GM19023 (cell line): ENCODE data around the gene RGS17.
A peak's percentile ranks its signal among the peaks of the same experiment; 100 is the strongest.
"Not testable (repeated sequence)": the region's sequence is repeated elsewhere in the genome, so short reads cannot be mapped to it uniquely, and the experiment has no call there.

Source experiments
- ATAC-seq: cut with Tn5 transposase; IDR thresholded peaks from one replicate; pipeline ENCODE4 v1.9.1; 2021; ENCODE audit warnings: mild to moderate bottlenecking, moderate library complexity; ENCODE audit not compliant: unreplicated experiment

Gene RGS17

DNA sequence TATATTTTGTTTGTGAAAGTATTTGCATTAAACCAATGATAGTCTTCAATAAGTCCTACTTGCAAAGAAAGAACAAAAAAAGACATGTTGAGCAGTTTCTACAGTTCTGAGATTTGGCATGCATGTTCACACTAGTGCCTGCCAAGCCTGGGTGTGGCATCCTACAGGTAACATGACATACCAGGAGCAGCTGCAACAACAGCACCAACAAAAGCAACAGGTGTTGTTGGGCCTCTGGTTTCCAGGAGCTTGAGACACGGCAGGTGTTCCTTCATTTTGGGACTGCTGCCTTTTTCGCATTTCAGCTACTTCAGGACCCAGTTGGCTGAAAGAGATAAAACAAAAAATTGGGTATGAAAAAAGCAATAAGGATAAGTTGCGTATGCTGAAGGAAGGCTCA is 87.4 kb downstream of the RGS17 start:
- ATAC-seq, result no peak

DNA sequence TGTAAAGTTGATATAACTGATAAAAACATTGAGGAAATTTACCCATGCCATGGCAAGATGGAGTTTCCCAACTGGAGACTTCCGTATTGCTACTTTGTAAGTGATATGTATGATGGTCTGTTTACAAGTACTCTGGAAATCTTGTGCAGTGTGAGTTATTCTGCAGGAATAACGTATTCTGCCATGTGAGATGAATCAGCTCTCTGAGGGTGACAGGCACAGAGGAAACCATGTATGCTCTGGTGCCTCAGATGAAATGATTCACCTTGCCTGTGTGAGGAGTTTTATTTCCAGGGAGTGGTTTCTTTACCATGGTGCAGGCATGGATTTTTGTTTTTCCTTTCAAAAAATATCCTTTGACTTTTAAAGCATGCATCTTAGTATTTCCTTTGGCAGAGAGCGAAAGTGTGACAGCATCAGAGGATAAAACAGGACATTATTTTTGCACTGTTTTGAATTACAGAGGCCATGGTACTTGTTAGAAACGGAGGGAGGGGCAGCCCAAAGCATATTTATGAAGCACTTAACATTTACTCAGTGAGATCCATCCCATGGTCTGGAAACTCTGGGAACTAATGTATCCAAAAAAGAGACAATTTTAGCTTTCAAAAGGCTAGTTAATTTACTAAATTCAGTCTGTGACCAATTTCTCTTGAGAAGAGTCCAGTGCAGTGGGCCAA is 92.6 kb downstream of the RGS17 start:
- ATAC-seq, result no peak

GRCh38 chr6:153034139-153034538 is 96.9 kb downstream of the RGS17 start:
- ATAC-seq, result no peak

DNA sequence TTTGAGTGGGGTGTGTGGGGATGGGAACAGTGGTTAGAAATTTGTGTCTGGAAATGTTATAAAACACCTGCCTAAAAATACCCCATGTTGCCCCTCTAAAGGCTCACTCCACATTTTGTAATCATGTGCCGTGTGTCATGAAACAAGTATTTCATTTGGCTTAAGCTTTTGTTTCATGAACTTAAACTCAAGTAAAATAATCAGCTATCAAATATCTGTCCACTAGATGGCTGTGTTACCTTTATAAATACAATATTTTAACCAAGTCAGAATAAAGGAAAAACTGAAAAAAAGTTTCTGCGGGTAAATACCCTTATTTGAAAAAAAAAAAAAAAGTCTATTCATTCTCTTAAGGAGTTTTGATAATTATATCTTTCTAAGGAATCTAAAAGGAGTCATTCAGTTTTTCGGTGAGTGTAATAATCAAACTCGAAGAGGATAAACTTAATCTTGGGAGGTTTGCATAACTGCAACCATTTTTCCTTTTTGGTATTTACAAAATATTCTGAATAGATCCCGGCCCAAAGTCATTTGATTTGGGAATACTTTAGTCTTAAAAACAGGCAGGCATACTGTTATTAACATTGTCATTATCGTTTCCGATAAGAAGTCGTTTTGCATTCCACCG is 98.7 kb downstream of the RGS17 start:
- no peak for ATAC-seq

DNA sequence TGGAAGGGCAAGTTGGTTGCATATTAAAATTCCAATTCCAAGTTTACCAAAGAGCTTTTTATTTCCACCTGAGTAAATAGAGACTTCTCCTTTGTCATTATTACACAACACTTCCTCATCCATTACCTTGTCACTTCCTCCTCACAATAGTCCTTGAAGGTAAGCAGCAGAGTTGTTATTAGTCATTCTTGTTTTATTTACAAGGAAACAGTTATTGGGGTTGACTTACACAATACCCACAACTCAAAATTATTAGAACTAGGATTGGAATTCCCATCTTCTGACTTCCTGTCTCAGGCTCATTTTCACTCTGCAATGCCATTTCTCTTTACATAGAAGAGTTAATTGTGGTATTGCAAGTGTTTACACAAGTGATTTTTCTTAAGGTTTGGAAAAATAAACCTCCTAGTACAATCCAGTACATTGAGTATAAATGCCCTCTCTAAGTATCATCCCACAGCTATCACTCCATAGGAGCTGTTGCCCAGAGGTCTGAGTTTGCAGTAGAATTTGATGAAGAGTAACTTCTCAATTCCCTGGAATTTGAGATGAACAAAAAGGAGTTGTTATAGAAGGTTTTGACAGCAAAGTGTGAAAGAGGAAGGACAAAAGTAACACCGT is 99.6 kb downstream of the RGS17 start:
- ATAC-seq, result no peak

- no peak for ATAC-seq
Measured at GRCh38 chr6:153028963-153029362, 102.1 kb downstream of the RGS17 start.

DNA sequence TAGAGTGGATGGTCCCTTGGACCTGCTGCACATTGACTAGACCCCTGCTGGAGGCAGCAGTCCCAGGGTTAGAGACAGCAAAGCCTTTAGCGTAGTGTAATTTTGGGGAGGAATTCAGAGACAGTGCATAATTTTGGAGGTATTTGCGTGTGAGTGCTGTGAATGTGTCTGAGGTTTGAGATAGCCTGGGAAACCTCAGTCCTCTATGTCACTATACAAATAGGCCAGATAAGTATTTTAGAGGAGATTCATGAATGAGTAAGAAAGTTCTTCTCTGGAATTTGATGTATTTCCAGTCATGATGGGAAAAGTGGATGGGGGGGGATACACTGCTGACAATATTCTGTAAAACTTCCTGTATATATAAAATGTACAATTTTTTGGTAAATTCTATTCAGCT is 102.8 kb downstream of the RGS17 start:
- ATAC-seq, result no peak

GRCh38 chr6:153027480-153027879 is 103.6 kb downstream of the RGS17 start:
- ATAC-seq, result no peak

DNA sequence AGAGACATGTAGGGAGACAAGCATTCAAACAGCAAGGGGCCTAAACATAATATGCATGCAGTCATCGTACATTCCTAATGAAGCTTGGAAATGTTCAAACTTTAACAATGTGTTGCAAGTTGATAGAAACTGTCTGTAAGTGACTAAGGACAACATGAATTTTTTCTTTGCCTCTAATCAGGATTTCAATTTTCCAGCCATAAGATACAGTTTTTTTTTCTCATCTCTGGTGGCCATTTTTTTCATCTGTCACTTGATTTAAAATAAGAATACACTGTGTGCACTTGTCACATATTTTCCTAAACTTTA is 106.4 kb downstream of the RGS17 start:
- ATAC-seq, result peak; percentile 3

- peak; percentile 98 for ATAC-seq
Measured at GRCh38 chr6:153023977-153024708, 106.9 kb downstream of the RGS17 start.

DNA sequence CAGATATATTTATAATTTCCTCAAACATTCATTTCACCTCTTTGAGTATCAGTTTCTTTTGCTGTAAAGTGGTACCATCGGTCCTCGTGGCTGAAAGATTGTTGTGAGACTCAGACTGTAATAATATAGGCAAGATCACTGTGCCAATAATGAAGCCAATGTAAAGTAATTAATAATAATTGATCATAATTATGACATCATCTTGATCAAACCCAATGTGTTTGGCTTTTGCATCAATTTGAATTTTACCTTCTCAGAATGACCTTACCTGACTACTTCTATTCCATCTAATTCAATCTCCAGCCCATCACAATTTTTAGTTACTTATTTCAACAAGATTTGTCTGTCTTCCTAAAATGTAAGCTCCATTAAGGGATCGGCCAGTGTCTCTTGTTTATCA is 112.7 kb downstream of the RGS17 start:
- ATAC-seq, result no peak

GRCh38 chr6:153016846-153017245 is 114.2 kb downstream of the RGS17 start:
- no peak for ATAC-seq

- ATAC-seq, result no peak
Measured at GRCh38 chr6:153015094-153015640, 115.9 kb downstream of the RGS17 start.

- no peak for ATAC-seq
Measured at GRCh38 chr6:153013438-153013837, 117.6 kb downstream of the RGS17 start.

DNA sequence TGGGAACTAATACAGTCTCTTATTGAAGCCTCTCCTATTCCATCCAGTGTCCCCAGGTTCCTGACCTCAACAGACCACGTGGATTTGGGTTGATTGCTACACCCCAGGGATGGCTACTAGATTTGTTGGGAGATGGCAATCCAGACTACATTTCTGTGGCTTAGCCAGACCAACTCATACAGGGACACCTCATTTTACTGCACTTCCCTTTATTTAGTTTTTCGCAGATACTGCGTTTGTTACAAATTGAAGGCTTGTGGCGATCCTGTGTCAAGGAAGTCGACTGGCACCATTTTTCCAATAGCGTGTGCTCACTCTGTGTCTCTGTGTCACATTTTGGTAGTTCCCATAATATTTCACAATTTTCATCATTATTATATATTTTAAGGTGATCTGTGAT is 118.2 kb downstream of the RGS17 start:
- no peak for ATAC-seq

GRCh38 chr6:153003366-153003690 is 127.8 kb downstream of the RGS17 start:
- no peak for ATAC-seq

DNA sequence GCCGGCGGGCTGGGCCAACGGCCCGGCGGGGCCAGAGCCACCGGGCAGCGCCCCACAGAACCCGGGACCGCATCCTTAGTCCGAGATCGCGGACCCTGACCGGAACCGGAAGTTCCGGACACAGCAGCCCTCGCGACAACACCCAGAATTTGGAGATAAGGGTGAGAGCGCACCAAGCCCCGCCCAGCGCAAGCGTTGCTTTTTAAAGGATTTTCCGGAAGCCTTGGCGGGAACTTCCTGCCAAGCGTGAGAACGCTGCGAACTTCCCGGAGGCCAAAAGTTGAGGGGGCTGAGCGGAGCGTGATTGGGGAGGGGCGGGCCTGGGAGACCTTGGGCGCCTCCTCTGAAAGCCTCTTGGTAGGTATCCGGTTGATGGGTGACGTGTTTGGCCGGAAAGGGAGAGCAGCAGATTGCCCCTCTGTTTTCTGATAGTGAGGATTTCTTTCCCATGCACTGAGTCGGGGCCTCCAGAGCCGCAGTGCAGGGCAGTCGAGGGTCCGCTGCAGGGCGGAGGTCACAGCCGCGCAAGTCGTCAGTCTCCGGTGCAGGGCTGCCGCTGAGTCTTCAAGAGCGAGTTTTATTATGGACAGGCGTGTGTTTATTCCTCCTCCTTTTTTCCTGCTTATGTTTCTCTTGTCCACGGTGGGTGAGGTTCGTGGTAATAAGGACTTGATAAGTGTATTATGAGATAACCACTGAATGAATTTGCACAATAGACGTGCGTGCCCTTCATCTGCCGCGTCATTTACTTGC is 128.3 kb downstream of the RGS17 start, which contains the start of gene MTRF1L:
Gene MTRF1L, minus strand, starts transcription at position 97 of the 753 bp plus-strand sequence. Its CDS starts 24 bp downstream, at position 73.
- peak; percentile 97 for ATAC-seq

GRCh38 chr6:153001767-153002612 is 129.1 kb downstream of the RGS17 start:
- ATAC-seq, result peak; percentile 31

DNA sequence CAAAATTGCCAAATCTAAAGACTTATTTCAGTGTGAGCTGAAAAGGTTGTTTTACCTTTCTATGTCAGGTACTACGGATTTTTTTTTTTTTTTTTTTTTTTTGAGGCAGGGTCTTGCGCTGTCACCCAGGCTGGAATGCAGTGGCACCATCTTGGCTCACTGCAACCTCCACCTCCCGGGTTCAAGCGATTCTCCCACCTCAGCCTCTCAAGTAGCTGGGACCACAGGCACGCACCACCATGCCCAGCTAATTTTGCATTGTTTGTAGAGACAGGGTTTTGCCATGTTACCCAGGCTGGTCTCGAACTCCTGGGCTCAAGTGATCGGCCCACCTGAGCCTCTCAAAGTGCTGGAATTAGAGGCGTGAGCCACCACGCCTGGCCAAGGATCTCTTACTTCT is 130.3 kb downstream of the RGS17 start:
- not testable (repeated sequence) for ATAC-seq

GRCh38 chr6:153000243-153000642 is 130.8 kb downstream of the RGS17 start:
- no peak for ATAC-seq
